Left ventricle myocardium inferior (tissue), 1 donor: ENCODE data around the gene ZFP36L2. TPM values are rescaled to one million over a fixed set of nuclear protein-coding genes. Genes with fewer than 3 reads are reported as not detected.

Experiments
- DNase-seq: peaks from one replicate; pipeline ENCODE4 v3.0.0-alpha.2; 2020
- H3K27ac ChIP-seq: fragments of 200-600 bp; replicated peaks from 2 replicates; pipeline ENCODE4 v1.8.0; 2021
- H3K27me3 ChIP-seq: fragments of 200-600 bp; 2 replicates; pipeline ENCODE4 v1.8.0; 2021; ENCODE audit warnings: low read depth
- H3K36me3 ChIP-seq: fragments of 200-600 bp; 2 replicates; pipeline ENCODE4 v1.8.0; 2021
- H3K4me1 ChIP-seq: fragments of 200-600 bp; 2 replicates; pipeline ENCODE4 v1.8.0; 2021
- H3K4me3 ChIP-seq: fragments of 200-600 bp; 2 replicates; pipeline ENCODE4 v1.8.0; 2021; ENCODE audit warnings: mild to moderate bottlenecking, moderate library complexity
- H3K9me3 ChIP-seq: fragments of 200-600 bp; replicated peaks from 2 replicates; pipeline ENCODE4 v1.8.0; 2021
- intact Hi-C: fragments of 100-400 bp; cut with micrococcal nuclease; formaldehyde crosslinking; loops from one replicate; pipeline ENCODE4 v1.11.0; 2022
- total RNA-seq: library from RNA; stranded (reverse); fragmentation: NEBNext Ultra II Directional; extraction: Animal tissue kit (Norgen Biotek cat#: 25700); gene quantifications from one replicate; pipeline ENCODE4 v1.2.1, GENCODE V29; 2021
- TF ChIP-seq, protein P1 (sequence below): fragments of 200-600 bp; IDR thresholded peaks from 2 replicates; pipeline ENCODE4 v1.8.0; 2021; ENCODE audit warnings: antibody characterized with exemption, mild to moderate bottlenecking, borderline replicate concordance
- donor health status: DM: no; HTN: yes; CAD: no; lungs with severe emphysema.

The ZFP36L2 gene
- total RNA-seq, 1 donor from 2014 or later = 48.5 TPM

DNA sequence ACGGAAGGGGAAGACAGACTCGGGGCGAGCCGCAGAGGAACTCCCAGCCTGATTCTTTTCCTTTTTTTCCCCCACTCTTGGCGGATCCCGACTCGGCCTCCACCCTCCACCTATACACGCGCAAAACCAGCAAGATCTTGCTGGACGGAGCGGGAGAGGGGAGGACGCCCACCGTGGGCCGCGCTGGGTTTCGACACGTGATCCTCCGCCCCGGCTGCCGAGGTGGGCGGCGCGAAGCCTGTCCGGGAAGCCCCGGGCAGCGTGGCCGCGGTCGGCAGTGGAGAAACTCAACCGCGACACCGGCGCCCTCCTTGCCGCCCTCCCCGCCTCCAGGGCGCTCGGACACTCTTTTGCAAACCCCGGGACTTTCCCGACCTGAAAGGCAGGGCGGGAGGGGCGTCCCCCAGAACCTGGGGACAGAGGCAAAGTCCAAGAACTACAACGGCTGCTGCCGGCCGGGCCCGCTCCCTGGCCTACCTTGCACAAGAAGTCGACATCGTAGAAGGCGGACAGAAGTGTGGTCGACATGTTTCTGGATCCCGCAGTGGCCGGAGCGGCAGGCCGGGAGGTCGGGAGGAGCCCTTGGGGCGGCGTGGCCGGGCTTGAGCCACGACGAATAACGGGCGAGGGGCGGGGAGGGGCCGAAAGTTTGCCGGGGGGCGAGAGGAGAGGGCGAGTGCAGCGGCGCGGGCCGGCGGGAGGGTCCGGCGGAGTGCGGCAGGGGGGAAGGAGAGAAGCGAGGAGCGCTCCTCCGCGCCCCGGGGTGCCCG, 433 bp downstream of the ZFP36L2 start:
- peaks cover 84% of the 10 kb centered on the region for H3K4me1 ChIP-seq
- peak overlapping the region; percentile 94 for H3K4me3 ChIP-seq
- intact Hi-C loops = loop anchor here (5.0 to 10.0 kb wide), 3 partner anchors 91 to 281 kb away; no protein-coding TSS in a partner anchor
- H3K27me3 ChIP-seq = no peaks in the 10 kb centered on the region
- TF ChIP-seq, protein P1, sequence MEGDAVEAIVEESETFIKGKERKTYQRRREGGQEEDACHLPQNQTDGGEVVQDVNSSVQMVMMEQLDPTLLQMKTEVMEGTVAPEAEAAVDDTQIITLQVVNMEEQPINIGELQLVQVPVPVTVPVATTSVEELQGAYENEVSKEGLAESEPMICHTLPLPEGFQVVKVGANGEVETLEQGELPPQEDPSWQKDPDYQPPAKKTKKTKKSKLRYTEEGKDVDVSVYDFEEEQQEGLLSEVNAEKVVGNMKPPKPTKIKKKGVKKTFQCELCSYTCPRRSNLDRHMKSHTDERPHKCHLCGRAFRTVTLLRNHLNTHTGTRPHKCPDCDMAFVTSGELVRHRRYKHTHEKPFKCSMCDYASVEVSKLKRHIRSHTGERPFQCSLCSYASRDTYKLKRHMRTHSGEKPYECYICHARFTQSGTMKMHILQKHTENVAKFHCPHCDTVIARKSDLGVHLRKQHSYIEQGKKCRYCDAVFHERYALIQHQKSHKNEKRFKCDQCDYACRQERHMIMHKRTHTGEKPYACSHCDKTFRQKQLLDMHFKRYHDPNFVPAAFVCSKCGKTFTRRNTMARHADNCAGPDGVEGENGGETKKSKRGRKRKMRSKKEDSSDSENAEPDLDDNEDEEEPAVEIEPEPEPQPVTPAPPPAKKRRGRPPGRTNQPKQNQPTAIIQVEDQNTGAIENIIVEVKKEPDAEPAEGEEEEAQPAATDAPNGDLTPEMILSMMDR = no peak
- no peaks in the 10 kb centered on the region for H3K9me3 ChIP-seq
- H3K36me3 ChIP-seq = peaks cover 38% of the 10 kb centered on the region
- peak overlapping the region; percentile 99 for H3K27ac ChIP-seq
- peak; percentile 75 for DNase-seq

DNA sequence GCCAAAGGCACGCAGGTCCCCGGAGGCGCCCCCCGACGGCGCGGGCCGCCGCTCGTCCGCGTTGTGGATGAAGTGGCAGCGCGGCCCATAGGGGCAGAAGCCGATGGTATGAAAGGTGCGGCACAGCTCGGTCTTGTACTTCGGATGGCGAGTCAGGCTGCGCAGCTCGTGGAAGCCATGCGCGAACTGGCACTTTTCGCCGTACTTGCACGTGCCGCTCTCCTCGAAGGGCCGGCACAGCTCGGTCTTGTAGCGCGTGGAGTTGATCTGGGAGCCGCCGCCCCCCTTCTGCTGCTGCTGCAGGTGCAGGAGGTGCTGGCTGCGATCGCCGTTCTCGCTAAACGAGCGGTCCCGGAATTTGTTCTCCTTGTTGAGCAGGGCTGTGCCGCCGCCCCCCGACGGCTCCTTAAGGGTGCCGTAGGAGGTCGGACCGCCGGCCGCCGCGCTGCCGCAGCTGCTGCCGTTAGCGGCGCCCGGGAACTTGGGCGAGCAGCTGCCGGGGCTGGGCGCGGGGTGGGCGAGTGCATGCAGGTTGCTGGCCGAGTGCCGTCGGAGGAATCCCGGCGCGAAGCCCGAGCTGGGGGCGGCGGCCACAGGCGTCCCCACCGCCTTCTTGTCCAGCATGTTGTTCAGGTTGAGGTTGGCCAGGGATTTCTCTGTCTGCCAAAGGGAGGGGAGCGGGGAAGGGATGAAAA, 1.2 kb downstream of the ZFP36L2 start:
- no peaks in the 10 kb centered on the region for H3K9me3 ChIP-seq
- no peaks in the 10 kb centered on the region for H3K27me3 ChIP-seq
- peak; percentile 61 for DNase-seq
- intact Hi-C loops = loop anchor here (5.0 to 10.0 kb wide), 3 partner anchors 90 to 280 kb away; no protein-coding TSS in a partner anchor
- peaks cover 36% of the 10 kb centered on the region for H3K36me3 ChIP-seq
- TF ChIP-seq, protein P1 = no peak
- H3K27ac ChIP-seq = peak overlapping the region; percentile 99
- peak overlapping the region; percentile 94 for H3K4me3 ChIP-seq
- peaks cover 88% of the 10 kb centered on the region for H3K4me1 ChIP-seq

DNA sequence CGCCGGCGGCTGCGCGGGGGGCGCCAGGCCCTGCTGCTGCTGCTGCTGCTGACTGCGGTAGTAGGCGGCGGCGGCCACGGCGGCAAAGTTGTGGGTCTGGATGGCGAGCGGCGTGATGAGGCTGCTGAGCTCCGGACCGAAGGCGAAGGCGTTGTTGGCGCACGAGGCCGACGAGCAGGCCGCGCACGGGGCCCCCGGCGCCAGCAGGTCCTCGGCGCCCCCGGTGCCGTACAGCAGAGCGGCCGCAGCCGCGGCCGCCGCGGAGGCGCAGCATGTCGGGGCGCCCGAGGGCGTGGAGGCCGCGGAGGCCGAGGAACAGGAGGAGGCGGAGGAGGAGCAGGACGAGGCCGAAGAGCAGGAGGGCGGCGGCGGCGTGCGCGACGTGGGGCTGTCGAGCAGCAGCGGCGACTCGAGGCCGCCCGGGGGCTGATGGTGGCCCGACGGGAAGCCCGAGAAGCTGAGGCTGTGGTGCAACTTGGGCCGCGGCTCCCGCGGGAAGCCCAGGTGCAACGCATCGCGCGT, 1.8 kb downstream of the ZFP36L2 start:
- peak; percentile 35 for DNase-seq
- no peaks in the 10 kb centered on the region for H3K27me3 ChIP-seq
- H3K36me3 ChIP-seq = peaks cover 36% of the 10 kb centered on the region
- intact Hi-C loops = loop anchor here (5.0 to 10.0 kb wide), 3 partner anchors 90 to 280 kb away; no protein-coding TSS in a partner anchor
- TF ChIP-seq, protein P1 = no peak
- H3K27ac ChIP-seq = peak overlapping the region; percentile 99
- H3K4me3 ChIP-seq = peak overlapping the region; percentile 94
- peaks cover 91% of the 10 kb centered on the region for H3K4me1 ChIP-seq
- no peaks in the 10 kb centered on the region for H3K9me3 ChIP-seq

DNA sequence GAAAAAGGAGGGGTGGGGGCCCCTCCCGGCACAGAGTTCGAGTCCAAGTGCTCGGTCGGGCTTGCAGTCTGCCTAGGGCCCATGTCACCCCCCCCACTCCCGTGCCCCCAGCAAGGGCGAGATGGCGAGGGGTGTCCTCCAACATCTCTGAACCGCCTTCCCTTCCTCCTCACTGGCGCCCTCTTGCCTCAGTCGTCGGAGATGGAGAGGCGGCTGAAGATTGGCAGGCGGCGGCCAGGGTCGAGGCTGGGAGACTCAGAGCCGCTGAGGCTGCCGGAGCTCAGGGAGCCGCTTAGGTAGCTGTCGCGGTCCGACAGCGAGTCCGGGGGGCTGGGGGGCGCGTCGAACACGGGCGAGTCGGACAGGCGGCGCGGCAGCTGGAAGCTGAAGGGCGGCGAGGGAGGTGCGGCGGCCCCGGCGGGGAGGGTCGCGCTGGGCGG, 2.3 kb downstream of the ZFP36L2 start:
- intact Hi-C loops = loop anchor here (10.0 kb wide), 2 partner anchors 89 to 279 kb away; no protein-coding TSS in a partner anchor
- H3K9me3 ChIP-seq = no peaks in the 10 kb centered on the region
- peak; percentile 73 for DNase-seq
- H3K36me3 ChIP-seq = peaks cover 36% of the 10 kb centered on the region
- H3K4me3 ChIP-seq = peak overlapping the region; percentile 94
- H3K27ac ChIP-seq = peak overlapping the region; percentile 99
- H3K4me1 ChIP-seq = peaks cover 91% of the 10 kb centered on the region
- H3K27me3 ChIP-seq = no peaks in the 10 kb centered on the region
- TF ChIP-seq, protein P1 = peak; percentile 48

DNA sequence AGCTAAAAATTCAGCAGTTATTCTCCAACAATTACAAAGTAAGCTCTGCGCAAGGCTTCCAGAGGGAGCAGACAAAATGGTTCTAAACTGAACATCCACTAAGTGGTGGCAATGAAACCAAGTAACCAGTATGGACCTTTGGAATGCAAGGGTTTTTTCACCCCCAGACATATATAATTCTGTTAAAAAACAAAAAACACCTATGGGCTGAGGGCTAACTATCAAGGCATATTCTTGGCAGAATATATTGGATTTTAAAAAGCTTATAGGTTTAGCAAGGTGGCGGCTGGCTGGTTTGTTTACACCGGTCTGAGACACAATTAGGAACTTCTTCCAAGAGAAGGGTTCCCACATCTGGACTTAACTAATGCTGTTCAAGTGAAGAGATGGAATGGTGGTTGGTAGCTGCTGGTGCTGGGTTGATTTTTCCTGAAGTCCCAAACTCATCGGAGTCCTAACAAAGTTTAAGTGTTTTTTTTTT, 2.8 kb downstream of the ZFP36L2 start:
- TF ChIP-seq, protein P1 = no peak
- peaks cover 91% of the 10 kb centered on the region for H3K4me1 ChIP-seq
- no peaks in the 10 kb centered on the region for H3K9me3 ChIP-seq
- no peak for DNase-seq
- H3K4me3 ChIP-seq = peak overlapping the region; percentile 94
- intact Hi-C loops = loop anchor here (10.0 kb wide), 2 partner anchors 89 to 279 kb away; no protein-coding TSS in a partner anchor
- no peaks in the 10 kb centered on the region for H3K27me3 ChIP-seq
- peaks cover 36% of the 10 kb centered on the region for H3K36me3 ChIP-seq
- peak overlapping the region; percentile 99 for H3K27ac ChIP-seq
